ENCODE data around the gene PLD2.

Gene PLD2

GRCh38 chr17:4842376-4842775 lies 35.4 kb downstream of the PLD2 start:
- no peak for TF ChIP-seq CTCF (IDR thresholded peaks at IDR 0.05; ENCODE audit: borderline replicate concordance, insufficient read depth, low read depth, low read length)
- no peak overlapping the region for H3K4me3 ChIP-seq (ENCODE audit: low read depth, low read length)

GRCh38 chr17:4843321-4844000 lies 36.5 kb downstream of the PLD2 start:
- no peak for TF ChIP-seq CTCF (IDR thresholded peaks at IDR 0.05; ENCODE audit: borderline replicate concordance, insufficient read depth, low read depth, low read length)
- H3K4me3 ChIP-seq (ENCODE audit: low read depth, low read length), result no peak overlapping the region

GRCh38 chr17:4845118-4845517 lies 38.2 kb downstream of the PLD2 start:
- no peak for TF ChIP-seq CTCF (IDR thresholded peaks at IDR 0.05; ENCODE audit: borderline replicate concordance, insufficient read depth, low read depth, low read length)
- H3K4me3 ChIP-seq (ENCODE audit: low read depth, low read length), result no peak overlapping the region

DNA sequence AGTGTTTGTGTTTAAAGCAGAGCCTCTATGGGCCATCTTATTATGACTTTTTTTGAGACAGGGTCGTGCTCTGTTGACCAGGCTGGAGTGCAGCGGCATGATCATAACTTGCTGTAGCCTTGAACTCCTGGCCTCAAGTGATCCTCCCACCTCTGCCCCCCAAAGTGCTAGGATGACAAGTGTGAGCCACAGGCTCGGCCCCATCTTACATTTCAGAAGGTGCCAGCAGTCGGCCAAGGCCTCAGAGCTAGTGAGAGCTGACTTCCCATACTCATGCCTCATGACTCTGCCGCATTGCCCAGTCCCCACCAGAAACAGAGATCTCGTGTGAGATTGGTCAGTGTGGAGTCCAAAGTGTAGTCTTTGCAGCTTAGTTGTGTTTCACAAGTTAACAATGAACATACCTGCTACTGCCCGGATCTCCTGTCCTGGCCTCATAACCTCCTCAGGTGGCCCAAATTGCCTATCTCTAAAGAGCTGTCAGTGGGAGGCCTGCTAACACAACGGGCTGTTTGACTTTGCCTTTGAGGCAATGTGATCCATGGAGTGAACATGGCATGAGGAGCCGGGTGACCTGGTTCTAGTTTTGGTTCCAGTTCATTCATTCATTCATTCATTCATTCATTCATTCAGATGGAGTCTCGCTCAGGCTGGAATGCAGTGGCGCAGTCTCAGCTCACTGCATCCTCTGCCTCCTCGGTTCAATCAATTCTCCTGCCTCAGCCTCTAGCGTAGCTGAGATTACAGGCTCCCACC lies 39.9 kb downstream of the PLD2 start:
- TF ChIP-seq CTCF (IDR thresholded peaks at IDR 0.05; ENCODE audit: borderline replicate concordance, insufficient read depth, low read depth, low read length), result no peak
- no peak overlapping the region for H3K4me3 ChIP-seq (ENCODE audit: low read depth, low read length)

DNA sequence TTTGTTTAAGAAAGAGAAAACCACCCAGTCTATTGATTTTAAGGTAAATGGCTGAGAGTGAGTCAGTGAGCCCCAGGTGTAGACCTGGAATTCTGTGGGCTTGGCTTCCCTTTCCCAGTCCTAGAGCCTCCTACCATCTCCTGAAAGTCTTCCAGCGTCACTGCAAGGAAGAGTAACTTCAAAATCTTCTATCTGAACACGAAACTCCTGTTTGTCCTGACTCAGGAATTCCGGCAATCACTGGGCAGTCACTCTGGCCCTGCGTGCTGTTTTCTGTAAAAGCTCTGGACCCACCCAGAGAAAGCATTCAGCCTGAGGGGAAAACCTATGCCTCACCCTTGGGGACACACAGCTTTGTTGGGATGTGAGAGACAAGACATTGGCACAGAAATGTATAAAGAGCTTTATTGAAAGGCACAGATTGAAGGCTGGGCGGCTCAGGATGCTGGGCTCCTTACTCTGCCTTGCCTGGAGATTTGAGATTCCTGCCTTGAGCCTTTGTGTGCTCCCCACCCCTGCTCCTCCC lies 42.1 kb downstream of the PLD2 start:
- no peak for TF ChIP-seq CTCF (IDR thresholded peaks at IDR 0.05; ENCODE audit: borderline replicate concordance, insufficient read depth, low read depth, low read length)
- H3K4me3 ChIP-seq (ENCODE audit: low read depth, low read length), result no peak overlapping the region

DNA sequence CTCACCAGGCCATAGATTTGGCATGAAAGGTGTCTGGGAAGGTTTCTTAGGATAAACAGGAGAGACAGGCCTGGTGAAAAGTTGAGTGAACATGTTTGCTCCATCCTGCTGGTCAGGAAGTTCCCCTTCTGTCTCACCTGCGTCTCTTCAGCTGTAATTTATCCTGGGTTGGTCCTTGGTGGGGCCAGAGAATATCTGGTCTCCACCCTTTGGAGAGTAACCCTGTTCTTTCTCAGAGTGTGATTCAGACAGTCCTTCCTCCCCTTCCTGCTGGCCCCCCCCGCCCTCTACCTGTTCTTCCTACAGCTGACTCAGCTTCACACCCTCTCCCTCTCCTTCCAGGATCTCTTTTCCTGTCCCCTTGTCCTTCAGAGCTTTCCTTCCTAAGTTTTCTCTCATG lies 43.3 kb downstream of the PLD2 start:
- TF ChIP-seq CTCF (IDR thresholded peaks at IDR 0.05; ENCODE audit: borderline replicate concordance, insufficient read depth, low read depth, low read length), result no peak
- H3K4me3 ChIP-seq (ENCODE audit: low read depth, low read length), result no peak overlapping the region

DNA sequence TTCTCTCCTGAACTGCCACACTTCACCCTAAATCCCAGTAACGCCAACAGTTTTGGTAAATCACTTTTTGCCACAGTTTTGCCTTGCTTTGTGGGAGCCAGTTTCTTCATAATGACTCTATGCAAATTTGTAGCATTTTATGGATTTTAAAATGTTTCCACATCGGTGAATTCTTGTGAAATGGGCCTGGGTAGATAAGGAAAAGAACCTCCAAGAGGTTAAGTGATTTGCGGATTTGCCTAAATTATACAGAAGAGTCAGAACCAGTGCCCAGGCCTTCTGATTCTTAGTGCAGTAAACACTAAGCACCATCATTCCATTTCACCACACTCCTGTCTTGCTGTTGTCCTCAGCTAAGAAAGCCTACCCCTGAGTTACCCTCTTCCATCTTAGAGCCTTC lies 44.1 kb downstream of the PLD2 start:
- H3K4me3 ChIP-seq (ENCODE audit: low read depth, low read length), result no peak overlapping the region
- TF ChIP-seq CTCF (IDR thresholded peaks at IDR 0.05; ENCODE audit: borderline replicate concordance, insufficient read depth, low read depth, low read length), result no peak
